Amniotic stem cell (primary cell): Measurements from ENCODE around the gene LAMA4.
"Not testable (repeated sequence)": the region's sequence is repeated elsewhere in the genome, so short reads cannot be mapped to it uniquely, and the experiment has no call there.

Experiments
- DNase-seq: peaks from one replicate; lab custom pipeline; 2025; lab: John Stamatoyannopoulos, UW

LAMA4 gene

GRCh38 chr6:112216662-112217551 lies 37.5 kb downstream of the LAMA4 start:
- no peak for DNase-seq

DNA sequence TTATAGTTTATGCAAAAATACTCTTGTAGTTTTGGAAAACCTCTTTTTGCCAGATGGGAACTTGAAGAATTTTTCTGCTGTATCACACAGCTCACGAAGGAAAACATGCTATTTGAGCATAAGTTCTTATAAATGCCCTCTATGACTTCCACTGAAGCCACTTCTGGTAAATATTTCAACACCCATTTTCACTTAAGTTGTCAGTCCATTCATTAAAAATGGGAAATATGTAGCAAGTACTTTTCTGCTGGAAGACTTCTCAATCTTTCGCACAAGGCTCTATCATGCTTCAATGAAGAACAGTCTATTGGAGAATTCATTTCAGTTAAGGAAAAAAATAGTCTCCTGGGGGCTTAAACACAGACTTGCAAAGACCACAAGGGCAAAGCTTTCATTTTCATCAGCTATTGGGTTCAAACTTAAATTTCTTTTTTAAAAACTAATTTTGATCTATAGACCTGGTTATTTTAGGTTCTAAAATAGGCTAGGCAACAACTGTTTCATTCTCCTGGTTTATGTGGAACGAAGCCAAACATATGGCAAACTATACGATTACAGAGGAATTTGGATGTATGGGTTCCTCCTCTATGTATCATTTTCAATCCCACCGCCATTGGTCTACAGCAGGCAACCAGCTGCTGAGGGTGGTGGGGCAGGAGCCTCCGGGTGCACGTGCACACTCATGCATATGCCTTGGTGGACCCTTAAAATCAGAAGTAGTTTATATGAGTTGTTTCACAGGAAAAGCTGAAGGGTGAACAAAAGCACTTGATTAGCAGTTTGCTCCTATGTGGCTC lies 38.7 kb downstream of the LAMA4 start:
- DNase-seq: no peak

GRCh38 chr6:112214739-112215269 lies 39.6 kb downstream of the LAMA4 start:
- no peak for DNase-seq

DNA sequence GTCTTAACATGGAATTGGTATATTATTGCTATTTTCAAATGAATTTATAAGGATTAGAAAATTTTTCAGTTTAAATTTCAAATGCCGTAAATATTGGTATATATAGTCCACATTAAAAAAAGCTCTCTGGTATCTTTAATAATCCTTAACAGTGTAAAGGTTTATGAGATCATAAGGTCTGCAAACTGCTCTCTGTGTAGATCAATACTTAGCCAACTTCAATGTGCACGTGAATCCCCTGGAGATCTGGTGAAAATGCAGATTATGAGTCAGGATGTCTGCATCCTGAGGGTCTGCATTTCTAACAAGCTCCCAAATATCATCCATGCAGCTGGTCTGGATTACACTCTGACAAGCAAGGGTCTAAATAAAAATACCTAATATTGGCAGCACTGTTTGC lies 43.5 kb downstream of the LAMA4 start:
- no peak for DNase-seq

GRCh38 chr6:112209131-112209530 lies 45.2 kb downstream of the LAMA4 start:
- DNase-seq: no peak

DNA sequence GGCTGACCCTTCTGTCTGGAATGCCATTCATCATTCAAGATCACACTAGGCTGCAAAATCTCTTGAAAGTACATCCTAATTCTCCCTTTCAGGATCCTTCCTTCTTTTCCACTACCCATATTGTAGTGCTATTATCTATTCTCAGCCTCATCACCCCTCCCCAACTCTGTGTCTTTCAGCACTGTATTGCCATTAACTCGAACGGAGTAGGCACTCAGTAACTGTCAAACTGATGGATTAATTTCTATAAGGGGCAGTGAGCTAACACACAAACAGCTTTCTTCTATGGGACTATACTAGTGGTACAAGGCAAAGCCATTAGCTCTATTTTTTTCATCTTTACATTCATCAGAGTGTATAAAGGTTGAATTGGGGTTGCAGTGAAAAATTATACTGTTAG lies 46.6 kb downstream of the LAMA4 start:
- DNase-seq: no peak

GRCh38 chr6:112207131-112207530 lies 47.2 kb downstream of the LAMA4 start:
- no peak for DNase-seq

GRCh38 chr6:112206110-112206458 lies 48.3 kb downstream of the LAMA4 start:
- no peak for DNase-seq

GRCh38 chr6:112205427-112206109 lies 48.8 kb downstream of the LAMA4 start:
- no peak for DNase-seq

GRCh38 chr6:112204350-112204706 lies 50.0 kb downstream of the LAMA4 start:
- DNase-seq: no peak

DNA sequence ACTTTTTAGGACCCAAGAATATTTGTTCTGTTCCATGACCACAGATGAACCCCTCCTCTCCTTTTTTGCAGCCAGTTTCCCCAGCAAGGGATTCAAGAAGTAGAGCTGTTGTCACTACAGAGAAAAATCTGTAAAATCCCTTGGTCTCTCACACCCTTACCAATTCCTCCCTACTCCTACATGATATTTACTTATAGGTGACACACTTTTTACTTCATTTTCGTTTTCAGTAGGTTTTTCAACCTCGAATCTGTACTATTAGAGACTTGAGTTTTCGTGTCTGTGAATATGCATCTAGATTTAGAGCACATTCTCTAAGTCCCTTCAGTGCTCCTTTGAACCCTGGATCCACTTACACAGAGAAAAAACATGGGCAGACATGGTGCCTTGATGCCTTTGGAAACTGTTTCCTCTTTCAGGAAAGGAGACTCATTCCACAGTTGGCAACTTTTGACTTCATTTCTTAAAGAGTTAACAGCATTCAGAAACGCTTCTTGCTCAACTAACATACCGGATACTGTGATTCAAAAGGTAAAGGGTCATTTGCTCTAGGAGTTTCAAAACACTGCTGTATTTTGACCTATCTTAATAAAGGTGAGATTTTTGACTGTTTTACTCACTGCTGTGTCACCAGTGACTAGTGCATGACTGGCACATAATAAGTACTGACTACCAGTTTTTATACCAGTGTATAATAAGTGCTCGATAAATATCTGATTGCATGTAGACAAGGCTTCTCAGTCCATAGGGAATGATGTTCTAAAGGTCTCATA lies 50.6 kb downstream of the LAMA4 start:
- DNase-seq: no peak

DNA sequence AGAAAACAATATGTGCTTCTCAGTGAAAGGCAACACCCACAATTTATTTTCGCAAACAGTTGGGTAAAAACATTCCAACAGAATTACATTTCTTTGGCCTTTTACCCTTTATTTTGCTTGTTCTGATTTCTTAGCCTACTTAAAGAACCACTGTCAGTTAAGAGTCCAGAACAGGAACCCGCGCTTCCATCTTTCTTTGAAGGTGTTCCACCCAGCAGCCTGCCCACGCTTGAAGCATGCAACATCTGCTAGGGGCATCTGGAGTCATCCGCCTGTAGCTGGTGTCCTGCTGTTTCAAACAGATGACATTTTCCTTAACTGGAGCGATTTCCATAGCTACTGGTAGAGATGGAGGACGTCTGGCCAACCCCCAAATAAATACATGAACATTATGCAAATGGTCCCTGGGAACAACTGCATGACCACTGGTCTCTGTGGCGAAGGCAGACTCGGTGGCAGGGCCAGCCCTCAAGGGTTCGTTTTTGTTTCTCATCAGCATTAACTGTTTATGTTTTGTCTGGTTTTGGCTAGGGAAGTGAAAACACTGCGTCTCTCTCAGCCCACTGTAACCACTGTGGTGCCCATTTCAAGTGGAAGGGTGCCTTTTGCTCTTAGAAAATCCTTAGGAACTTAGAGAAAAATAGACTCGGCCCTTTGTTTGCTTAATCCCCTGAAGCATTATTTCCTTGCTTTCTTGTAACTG lies 51.6 kb downstream of the LAMA4 start:
- DNase-seq: no peak

GRCh38 chr6:112200185-112200914 lies 54.0 kb downstream of the LAMA4 start:
- DNase-seq: not testable (repeated sequence)

DNA sequence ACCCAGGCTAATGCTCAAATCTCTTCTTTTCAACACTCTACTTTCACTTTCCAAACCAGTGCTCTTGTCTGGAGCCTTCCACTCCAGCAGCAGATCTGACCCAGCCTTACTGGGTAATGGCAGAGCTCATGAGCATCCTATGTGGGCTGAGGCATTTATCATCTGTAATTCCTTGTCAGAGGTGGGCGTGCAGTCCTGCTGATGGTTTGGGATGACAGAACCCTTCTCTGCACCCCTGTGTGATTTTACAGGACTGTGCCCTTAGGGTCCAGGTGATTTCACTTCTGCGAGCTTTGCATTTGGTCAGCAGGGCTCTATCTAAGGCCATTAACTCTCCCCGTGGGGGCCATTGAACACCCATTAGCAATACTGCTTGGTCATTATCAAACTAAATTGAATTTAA lies 55.4 kb downstream of the LAMA4 start:
- DNase-seq: no peak

- no peak for DNase-seq
Measured at GRCh38 chr6:112198582-112198981, 55.8 kb downstream of the LAMA4 start.

DNA sequence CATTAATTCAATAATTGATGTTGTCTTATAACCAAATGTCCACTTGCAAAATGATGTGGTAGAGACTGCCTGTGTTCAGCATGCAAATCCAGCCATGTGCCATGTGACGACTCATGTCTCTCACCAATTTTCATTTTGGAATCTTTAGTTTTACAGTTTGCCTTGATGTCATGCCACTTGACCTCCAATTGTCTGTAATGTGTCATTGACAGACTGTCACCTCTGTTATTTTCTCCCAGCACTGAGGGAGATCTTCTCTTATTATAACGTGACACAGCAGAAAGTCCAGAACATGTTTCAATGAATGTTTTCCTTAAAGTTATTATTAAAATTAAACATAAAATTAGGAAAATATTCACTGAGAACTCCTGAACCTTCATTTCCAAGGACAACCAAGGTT lies 56.7 kb downstream of the LAMA4 start:
- no peak for DNase-seq

DNA sequence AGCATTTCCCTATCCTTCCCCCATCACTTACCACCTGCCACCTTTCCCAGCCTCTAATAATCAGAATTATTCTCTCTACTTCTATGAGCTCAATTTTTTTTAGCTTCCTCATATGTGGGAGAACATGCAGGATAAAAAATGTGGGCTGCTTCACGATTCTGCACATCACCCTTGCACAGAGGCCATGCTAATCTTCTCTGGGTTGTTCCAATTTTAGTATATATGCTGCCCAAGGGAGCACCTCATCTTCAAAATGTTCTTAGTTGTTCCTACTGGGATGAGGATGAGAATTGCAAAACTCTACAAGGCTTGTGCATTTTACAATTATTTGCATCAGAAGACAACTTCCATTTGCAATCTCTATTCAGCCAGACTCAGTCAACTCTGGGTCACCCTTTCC lies 58.1 kb downstream of the LAMA4 start:
- DNase-seq: no peak

GRCh38 chr6:112195166-112195565 lies 59.2 kb downstream of the LAMA4 start:
- DNase-seq: no peak

GRCh38 chr6:112194511-112194910 lies 59.9 kb downstream of the LAMA4 start:
- no peak for DNase-seq

DNA sequence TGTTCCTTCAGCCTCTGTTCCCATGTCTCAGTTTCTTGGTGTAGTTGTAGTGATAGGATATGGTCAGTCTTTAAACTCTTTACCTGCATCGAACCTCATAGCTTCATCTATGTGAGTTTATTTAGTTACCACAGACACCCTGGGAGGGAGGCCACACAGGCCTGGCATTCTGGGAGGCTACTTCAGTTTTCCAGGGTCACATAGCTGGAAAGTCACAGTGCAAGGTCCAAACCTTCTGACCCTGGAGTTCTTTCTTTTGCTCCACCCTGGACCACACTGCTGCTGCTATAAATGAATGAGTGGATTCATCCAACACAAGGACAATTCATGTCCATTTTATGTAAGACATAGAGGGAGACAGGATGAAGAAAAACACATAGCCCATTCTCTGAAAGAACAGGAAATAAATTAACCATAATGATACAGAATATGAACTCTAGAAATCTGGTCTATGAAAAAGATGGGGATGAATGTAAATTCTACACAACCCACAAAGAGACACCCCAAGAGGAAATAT lies 60.8 kb downstream of the LAMA4 start:
- DNase-seq: no peak
